Measurements from ENCODE around the gene PEA15. TPM values are rescaled to one million over a fixed set of nuclear protein-coding genes. Genes with fewer than 3 reads are reported as not detected.

The PEA15 gene
- total and polyA plus RNA-seq, 2 of the 8 experiments (the other 6 are each of a cell fraction or from before 2014, with no cell fraction given) = 71.3 to 75.1 TPM

DNA sequence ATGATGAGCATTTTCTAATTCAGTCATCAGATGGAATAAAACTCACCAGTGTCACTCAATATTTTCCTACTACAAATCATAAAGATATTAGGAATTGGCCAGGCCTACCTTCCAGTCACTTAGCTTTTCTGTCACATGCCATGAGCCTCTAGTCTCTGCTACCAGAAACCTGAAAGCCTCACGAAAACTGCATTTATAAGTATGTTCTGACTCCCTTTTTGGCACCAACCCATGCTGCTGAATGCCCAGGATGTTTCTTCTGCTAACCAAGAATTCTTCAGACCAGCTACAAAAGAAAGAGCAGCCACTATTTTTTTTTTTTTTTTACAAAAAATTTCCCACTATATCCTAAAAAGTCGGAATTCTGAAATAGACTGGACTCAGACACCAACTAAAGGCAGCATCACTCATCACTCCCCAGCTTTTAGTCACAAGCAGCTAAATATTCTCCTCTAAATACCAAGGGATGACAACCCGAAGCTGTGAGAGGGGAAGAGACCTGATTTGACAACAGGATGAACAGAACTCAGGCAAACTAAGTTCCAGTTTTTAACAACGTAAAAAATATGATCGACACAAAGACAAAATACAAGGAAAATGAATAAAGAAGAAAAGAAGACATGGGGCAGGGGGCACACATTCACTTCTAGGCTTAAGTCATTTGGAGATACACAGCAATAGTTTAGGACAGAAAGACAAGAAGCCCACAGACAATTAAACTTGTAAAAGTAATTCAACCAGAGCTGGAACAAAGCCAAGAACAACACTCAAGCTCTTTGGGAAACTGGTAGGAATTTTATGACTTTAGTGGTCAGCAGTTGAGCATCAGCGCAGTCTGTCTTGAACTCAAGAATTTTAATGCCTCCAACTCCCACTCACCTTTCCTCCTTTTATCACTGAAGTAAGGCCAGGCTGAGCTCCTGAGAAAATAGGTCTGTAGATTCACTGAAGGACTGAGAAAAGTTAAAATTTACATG is 55.5 kb downstream of the PEA15 start:
- Histone ChIP-seq H2BK5ac (ENCODE audit: low read depth, low read length) (no peak overlapping the region), H3K36me3 (ENCODE audit: control insufficient read depth in 2 of 4, insufficient read depth in 4 of 4, low read length in 3 of 4) (no peaks in the 10 kb centered on the region; a peak in 1 of 8 replicates), H2BK15ac (ENCODE audit: low read length) (no peak overlapping the region), H3K79me2 (ENCODE audit: control insufficient read depth in 1 of 2, insufficient read depth in 2 of 2, low read length in 2 of 2) (peaks cover 5 to 60% of the 10 kb centered on the region in 2 experiments; a peak in 3 of 4 replicates), H2BK12ac (ENCODE audit: low read depth, low read length) (no peak overlapping the region; the same call in 1 of the 2 replicates), H3K27ac (ENCODE audit: low read depth, low read length) (no peak overlapping the region), H3K56ac (replicated peaks; ENCODE audit: insufficient read length, low read depth, low read length) (no peak overlapping the region), H4K20me1 (replicated peaks in 1 of 2; ENCODE audit: control insufficient read depth in 1 of 2, insufficient read depth in 2 of 2, low read length in 2 of 2) (no peaks in the 10 kb centered on the region), H4K91ac (replicated peaks; ENCODE audit: insufficient read length, low read length) (no peak overlapping the region), H3K14ac (ENCODE audit: insufficient read length) (no peak overlapping the region), H4K8ac (ENCODE audit: extremely low read depth, insufficient read depth, low read length) (no peak overlapping the region), H3K4me2 (ENCODE audit: insufficient read depth in 1 of 2, low read depth in 2 of 2, low read length in 2 of 2) (peak overlapping the region; percentile 65 to 89), H3K27me3 (replicated peaks in 1 of 4; ENCODE audit: control insufficient read depth in 3 of 4, extremely low read depth in 1 of 4, insufficient read depth in 3 of 4, low read length in 3 of 4) (no peaks in the 10 kb centered on the region), H2AK5ac (ENCODE audit: low read depth, low read length) (0 out of 2 replicates have a peak overlapping the region, but pooled peaks have one; percentile 30), H3K9me3 (ENCODE audit: insufficient read depth in 2 of 2, low read depth in 1 of 2, low read length in 1 of 2) (no peaks in the 10 kb centered on the region), H3K9ac (replicated peaks in 1 of 4; ENCODE audit: extremely low read depth in 1 of 4, low read depth in 3 of 4, low read length in 3 of 4) (peak overlapping the region in 3 of 4 experiments; percentile 26 to 76 (median 28); a peak in 4 of 7 replicates), H3K4ac (replicated peaks; ENCODE audit: insufficient read length, low read depth, low read length) (no peak overlapping the region), H3K18ac (ENCODE audit: extremely low read depth, low read length) (no peak overlapping the region), H3K23ac (ENCODE audit: insufficient read length) (no peak overlapping the region), H2AFZ (ENCODE audit: low read length) (no peak overlapping the region), H3K4me3 (ENCODE audit: extremely low read depth in 1 of 4, insufficient read depth in 2 of 4, low read depth in 3 of 4, low read length in 4 of 4) (peak overlapping the region; percentile 91 to 99 (median 96); a peak in 7 of 8 replicates), H3K79me1 (ENCODE audit: low read depth, low read length) (no peaks in the 10 kb centered on the region; the same call in 1 of the 2 replicates), H3K4me1 (replicated peaks in 1 of 4; ENCODE audit: control insufficient read depth in 3 of 4, insufficient read depth in 4 of 4, low read length in 3 of 4) (peaks cover 2 to 13% (median 5%) of the 10 kb centered on the region in 4 experiments; a peak in 6 of 7 replicates), H4K5ac (ENCODE audit: insufficient read length, low read depth, low read length) (no peak overlapping the region), H3K23me2 (ENCODE audit: low read depth, low read length) (0 out of 2 replicates have a peak, but pooled peaks cover 2% of the 10 kb centered on the region), H2BK20ac (ENCODE audit: low read length) (no peak overlapping the region), H2BK120ac (replicated peaks; ENCODE audit: low read depth, low read length) (no peak overlapping the region)
- POLR2A ChIA-PET (ENCODE audit: partially characterized antibody) = interaction anchor here (0.7 to 7.6 kb wide), 9 partner anchors 8 to 162 kb away, joined by 3 to 58 read pairs (median 14); partner anchors contain the start of genes IGSF8 and PEX19
- FAIRE-seq (no peak), DNase-seq (ENCODE audit: low read depth in 1 of 2, low spot score in 2 of 2) (no peak)
- 91% methylated on average over 6 of the region's 6 CpGs; no CpG with 5 or more reads in 1 of the 2 experiments for WGBS, 2 experiments (ENCODE audit: extremely low coverage in 1 of 2, insufficient coverage in 1 of 2, insufficient read length in 1 of 2, insufficient replicate concordance in 2 of 2, low coverage in 1 of 2, low lambda C conversion rate in 2 of 2, missing lambda C conversion rate in 1 of 2)
- CTCF ChIA-PET (ENCODE audit: partially characterized antibody) = interaction anchor here (0.9 to 4.2 kb wide), 8 partner anchors 8 to 150 kb away, joined by 3 to 28 read pairs (median 5); partner anchors contain the start of gene CASQ1
- no peak for TF ChIP-seq SIRT6 (IDR thresholded peaks at IDR 0.05; ENCODE audit: low read length)
- no peak for TF ChIP-seq JUN (IDR thresholded peaks at IDR 0.05; ENCODE audit: low read depth, low read length)
- no peak for TF ChIP-seq JUND (IDR thresholded peaks at IDR 0.05; ENCODE audit: low read length)
- no peak for TF ChIP-seq TEAD4 (IDR thresholded peaks at IDR 0.05; ENCODE audit: low read depth, low read length)
- no peak for TF ChIP-seq TCF12 (IDR thresholded peaks at IDR 0.05; ENCODE audit: low read depth, low read length)
- no peak for TF ChIP-seq BACH1 (IDR thresholded peaks at IDR 0.05; ENCODE audit: low read length)
- TF ChIP-seq SRF (IDR thresholded peaks at IDR 0.05; ENCODE audit: low read depth, low read length) = no peak
- TF ChIP-seq MAFK (IDR thresholded peaks at IDR 0.05; ENCODE audit: low read depth, low read length) = no peak
- TF ChIP-seq, protein P1, sequence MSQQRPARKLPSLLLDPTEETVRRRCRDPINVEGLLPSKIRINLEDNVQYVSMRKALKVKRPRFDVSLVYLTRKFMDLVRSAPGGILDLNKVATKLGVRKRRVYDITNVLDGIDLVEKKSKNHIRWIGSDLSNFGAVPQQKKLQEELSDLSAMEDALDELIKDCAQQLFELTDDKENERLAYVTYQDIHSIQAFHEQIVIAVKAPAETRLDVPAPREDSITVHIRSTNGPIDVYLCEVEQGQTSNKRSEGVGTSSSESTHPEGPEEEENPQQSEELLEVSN (IDR thresholded peaks at IDR 0.05) = no peak
- TF ChIP-seq CEBPB (IDR thresholded peaks at IDR 0.05; ENCODE audit: low read depth, low read length) = no peak
- no peak for TF ChIP-seq PHF8 (conservative IDR thresholded peaks at IDR 0.05; ENCODE audit: low read depth, low read length)
